Raji (cell line): Measurements from ENCODE around the gene MYO3B.

Source experiments
- POLR2A ChIP-seq: IDR thresholded peaks from 2 replicates; pipeline ENCODE4 v1.6.1; 2011; ENCODE audit warnings: low read depth, low read length, control low read depth; ENCODE audit not compliant: insufficient read depth

Gene MYO3B

DNA sequence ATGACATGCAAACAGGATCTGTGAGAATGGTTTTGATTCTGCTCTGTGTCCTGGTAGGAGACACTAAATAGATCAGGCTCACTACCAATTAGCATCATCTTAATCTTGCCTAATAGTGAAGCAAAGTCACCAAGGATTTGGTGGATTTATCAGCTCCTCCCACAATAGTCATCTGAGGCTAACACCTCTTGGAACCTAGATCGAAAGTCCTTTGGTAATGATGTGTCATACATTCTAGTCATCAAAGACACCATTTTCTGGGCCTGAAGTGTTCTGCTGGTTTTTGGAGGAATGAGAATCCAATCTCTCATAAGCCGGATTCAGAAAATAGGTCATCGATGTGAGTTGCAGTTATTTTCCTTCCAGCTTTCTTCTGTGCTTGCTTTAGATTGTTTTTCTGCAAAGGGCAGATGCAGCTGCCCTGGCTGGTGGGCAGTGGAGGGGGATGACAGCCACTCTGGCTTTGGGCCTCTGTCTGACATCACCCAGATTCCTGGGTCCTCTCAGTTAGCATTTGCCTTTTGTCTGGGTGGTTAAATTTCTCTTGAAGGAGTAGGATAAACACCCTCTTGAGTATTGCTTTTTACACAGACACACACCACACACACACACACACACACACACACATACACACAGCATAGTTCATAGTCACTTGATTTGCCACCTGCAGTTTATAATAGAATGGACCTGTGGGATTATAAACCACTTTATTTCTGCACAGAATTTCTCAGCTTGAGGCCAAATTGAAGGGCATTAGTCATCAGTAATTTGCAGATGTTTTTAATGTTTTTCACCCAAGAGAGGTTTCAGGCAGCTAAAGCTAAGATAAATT lies at the start of gene MYO3B:
TSS of gene MYO3B (plus strand) at position 198 of the 832 bp plus-strand sequence. CDS start at position 339, 141 bp downstream.
- TF ChIP-seq POLR2A = no peak

- no peak for TF ChIP-seq POLR2A
Observed at GRCh38 chr2:170139276-170139967, 38.5 kb upstream of the MYO3B start.

- no peak for TF ChIP-seq POLR2A
Observed at GRCh38 chr2:170140561-170140960, 37.4 kb upstream of the MYO3B start.

DNA sequence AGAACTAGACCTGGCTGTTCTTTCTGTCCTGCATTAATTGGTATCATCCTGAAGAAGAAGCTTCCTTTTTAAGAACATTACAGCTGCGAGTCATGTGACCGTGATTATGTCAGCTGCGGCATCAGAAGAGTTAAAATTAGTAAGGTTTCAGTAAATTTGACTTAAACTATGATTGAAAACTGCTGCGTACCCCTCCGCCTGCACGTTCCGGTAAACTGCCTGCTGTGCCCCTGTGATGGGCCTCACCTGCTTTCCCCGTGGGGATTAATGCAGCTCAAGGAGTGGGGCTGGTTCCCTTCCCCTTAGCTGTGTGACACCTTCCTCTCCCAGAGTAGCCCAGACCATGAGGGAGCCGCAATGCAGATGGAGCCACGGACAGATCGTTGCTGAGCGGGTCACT lies 36.1 kb upstream of the MYO3B start:
- TF ChIP-seq POLR2A = no peak

DNA sequence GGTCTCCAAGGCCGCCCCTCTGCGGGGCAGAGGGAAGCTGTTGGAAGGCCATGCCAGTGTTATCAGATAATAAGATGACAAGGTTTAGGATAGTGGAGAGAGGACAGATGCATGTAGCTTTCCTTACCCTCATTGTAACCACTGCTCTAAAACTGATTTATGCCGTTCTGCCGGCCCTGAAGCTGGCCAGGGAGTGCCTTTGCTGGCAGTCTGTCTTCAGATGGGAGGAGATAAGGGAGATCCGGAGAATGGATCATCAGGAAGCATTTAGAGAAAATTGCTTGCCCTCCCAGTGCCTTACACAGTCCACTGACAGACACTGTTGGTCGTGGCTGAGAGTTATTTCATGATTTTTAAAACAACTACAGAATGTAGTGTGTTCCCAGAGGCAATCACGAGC lies 35.4 kb upstream of the MYO3B start:
- TF ChIP-seq POLR2A = no peak

DNA sequence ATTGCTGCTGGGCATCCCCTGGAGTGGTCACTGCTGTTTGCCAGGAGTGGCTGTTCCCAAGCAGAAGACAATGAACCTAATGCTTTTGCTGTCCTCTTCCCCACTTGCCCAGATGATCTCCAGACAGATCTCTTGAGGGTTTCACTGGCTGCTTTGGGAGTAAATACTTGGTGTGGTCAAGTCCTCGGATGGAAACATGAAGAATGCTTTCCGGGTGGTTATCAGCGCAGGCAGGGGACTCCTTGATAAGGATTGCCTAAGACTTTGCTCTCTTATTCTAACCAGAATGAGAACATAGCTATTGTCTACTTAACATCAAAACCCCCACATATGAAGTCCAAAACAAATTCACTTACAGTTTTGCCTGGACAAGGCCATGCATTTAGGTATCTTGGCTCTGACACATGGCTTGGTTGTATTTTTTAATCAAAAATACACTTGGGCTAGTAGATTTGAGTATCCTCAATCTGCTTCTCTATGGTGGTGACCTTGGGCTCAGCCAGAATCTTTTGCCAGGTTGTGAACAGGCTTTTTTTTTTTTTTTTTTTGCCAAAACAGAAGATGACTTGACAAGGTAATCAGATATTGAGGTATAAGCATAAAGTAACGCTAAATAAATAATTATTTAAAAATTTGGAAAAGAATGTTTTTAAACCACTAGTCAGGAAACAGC lies 34.8 kb upstream of the MYO3B start:
- TF ChIP-seq POLR2A = no peak

DNA sequence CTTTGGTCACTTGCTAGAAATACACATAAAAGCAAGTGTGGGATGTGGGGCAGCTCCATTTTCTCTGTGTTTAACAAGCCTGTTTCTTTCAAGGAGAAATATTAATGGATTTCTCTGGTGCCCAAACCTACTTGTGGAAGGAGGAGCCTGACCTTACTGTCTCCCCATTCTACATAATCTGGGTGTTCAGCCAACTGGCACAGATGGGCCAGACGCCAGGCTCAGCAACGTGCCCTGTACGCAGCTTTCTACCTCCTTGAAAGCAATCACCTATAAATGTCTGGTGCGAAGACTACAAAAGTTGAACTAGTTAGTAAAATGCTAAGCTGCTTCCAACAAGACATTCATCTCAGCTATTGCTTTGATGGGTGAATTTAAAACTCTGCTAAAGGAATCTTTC lies 33.2 kb upstream of the MYO3B start:
- no peak for TF ChIP-seq POLR2A

GRCh38 chr2:170145191-170145590 lies 32.8 kb upstream of the MYO3B start:
- TF ChIP-seq POLR2A = no peak

GRCh38 chr2:170145675-170146432 lies 32.1 kb upstream of the MYO3B start:
- TF ChIP-seq POLR2A = no peak

DNA sequence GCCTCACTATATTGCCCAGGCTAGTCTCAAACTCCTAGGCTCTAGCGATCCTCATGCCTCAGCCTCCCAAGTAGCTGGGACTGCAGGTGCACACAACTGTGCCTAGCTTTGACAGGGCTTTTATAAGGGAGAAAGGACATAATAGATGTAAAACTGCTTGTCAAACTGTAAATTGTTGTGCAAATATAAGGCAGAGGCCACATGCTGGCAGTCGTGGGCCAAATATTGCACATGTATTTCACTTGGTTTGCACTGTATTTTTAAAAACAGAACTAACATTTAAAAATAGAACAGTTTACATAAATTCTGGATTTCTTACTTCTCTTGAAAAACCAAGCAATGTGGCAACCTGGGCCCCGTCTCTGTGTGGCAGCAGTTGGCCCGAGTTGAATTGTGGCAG lies 31.2 kb upstream of the MYO3B start:
- no peak for TF ChIP-seq POLR2A

DNA sequence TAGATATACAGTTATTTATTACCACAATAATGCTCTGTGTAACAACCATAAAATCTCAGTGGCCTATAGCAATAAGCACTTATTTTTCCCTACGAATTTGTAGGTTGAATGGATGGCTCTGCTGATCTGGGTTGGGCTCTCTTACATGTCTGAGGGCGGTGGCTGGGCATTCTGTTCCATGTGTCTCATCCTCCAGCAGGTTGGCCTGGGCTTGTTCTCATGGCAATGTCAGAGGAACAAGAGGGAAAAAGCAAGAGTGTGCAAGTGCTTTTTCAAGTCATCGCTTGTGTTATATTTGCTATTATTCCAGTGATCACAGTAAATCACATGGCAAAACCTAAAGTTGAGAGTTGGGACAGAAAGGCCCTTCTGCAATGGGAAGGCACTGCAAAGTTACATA lies 30.4 kb upstream of the MYO3B start:
- no peak for TF ChIP-seq POLR2A

DNA sequence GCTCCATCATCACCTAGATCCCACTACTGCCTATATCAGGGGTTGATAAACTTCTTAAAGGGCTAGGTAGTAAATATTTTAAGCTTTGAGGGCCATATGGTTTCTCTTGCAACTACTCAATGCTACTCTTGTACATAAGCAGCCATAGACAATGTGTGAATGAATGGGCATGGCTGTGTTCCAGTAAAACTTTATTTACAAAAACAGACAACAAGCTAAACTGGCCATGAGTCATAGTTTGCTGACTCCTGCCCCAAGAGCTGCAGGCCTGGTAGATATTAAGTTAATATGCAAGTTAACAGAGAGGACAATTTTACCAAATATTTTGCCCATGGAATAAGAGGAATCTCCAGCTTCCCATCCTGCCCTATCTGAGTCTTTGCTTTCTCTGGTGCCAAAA lies 29.8 kb upstream of the MYO3B start:
- TF ChIP-seq POLR2A = no peak

DNA sequence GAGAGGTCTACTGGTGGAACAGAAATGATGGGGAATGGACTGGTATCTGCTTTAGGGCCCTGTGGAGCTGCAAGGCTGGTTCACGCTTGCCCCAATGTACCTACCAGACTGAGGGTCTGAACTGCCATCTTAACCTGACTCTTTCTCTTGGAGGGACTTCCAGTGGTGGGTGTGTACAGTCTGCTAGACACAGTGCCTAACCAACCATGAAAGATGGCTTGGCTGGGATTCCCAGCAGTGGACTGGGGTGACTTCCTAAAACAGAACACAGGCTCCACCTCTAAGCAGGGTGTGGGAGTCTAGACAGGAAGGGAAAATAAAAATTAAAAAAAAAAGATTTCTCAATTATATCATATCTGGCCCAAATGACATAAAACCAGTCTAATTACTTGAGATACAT lies 25.5 kb upstream of the MYO3B start:
- no peak for TF ChIP-seq POLR2A

GRCh38 chr2:170155022-170155722 lies 22.8 kb upstream of the MYO3B start:
- no peak for TF ChIP-seq POLR2A
